PC-9 (cell line): ENCODE measurements around the gene STUM. TPM values are rescaled to one million over a fixed set of nuclear protein-coding genes. Genes with fewer than 3 reads are reported as not detected.

ENCODE experiments used
- BruUV-seq: library from RNA; stranded (reverse); fragments of 400-500 nt; replicated peaks from 2 replicates; lab custom pipeline; 2021; lab: Mats Ljungman, UMichigan
- CTCF ChIA-PET: fragments of 300-600 bp; sonication (Branson Sonifier 250); formaldehyde crosslinking; loops from one replicate; lab custom pipeline; 2022; ENCODE audit warnings: antibody characterized with exemption; lab: Charles Lee
- POLR2A ChIA-PET: fragments of 300-600 bp; sonication (Branson Sonifier 250); formaldehyde crosslinking; loops from one replicate; lab custom pipeline; 2022; ENCODE audit warnings: antibody characterized with exemption; ENCODE audit not compliant: unreplicated experiment; lab: Charles Lee
- DNase-seq, 2 experiments: peaks; one replicate each; pipeline versions ENCODE4 v3.0.0 to v3.0.0-alpha.2; 2015 to 2022; ENCODE audit warnings: mixed read lengths in 1 of 2
- H2AFZ ChIP-seq: fragments of 200-600 bp; sonication (generic); 2 replicates; pipeline ENCODE4 v1.8.1; 2017; ENCODE audit warnings: antibody characterized with exemption
- H3F3A ChIP-seq: fragments of 200-600 bp; sonication (generic); 2 replicates; pipeline ENCODE4 v1.8.1; 2017; ENCODE audit warnings: antibody characterized with exemption, mild to moderate bottlenecking, low read depth; ENCODE audit not compliant: insufficient read depth
- H3K27ac ChIP-seq: fragments of 200-600 bp; sonication (generic); 2 replicates; pipeline ENCODE4 v1.6.1; 2016; ENCODE audit warnings: mixed run types
- H3K27me3 ChIP-seq: fragments of 200-600 bp; sonication (generic); 2 replicates; pipeline ENCODE4 v1.6.1; 2016; ENCODE audit warnings: low read depth, mixed run types; ENCODE audit not compliant: insufficient read depth
- H3K36me3 ChIP-seq: fragments of 200-600 bp; sonication (generic); 2 replicates; pipeline ENCODE4 v1.6.1; 2016; ENCODE audit warnings: low read depth, mixed run types
- H3K4me1 ChIP-seq: fragments of 200-600 bp; sonication (generic); replicated peaks from 2 replicates; pipeline ENCODE4 v1.6.1; 2016; ENCODE audit warnings: mixed run types; ENCODE audit not compliant: insufficient read depth
- H3K4me2 ChIP-seq: fragments of 200-600 bp; sonication (generic); 2 replicates; pipeline ENCODE4 v1.6.1; 2017; ENCODE audit warnings: mixed run types
- H3K4me3 ChIP-seq: fragments of 200-600 bp; sonication (generic); 2 replicates; pipeline ENCODE4 v1.6.1; 2016; ENCODE audit warnings: mixed run types
- H3K79me2 ChIP-seq: fragments of 200-600 bp; sonication (generic); 2 replicates; pipeline ENCODE4 v1.6.1; 2017; ENCODE audit warnings: low read depth, mixed run types
- H3K9me2 ChIP-seq: fragments of 200-600 bp; sonication (generic); 2 replicates; pipeline ENCODE4 v1.8.1; 2017; ENCODE audit warnings: mild to moderate bottlenecking; ENCODE audit not compliant: insufficient read depth
- H3K9me3 ChIP-seq: fragments of 200-600 bp; sonication (generic); 2 replicates; pipeline ENCODE4 v1.8.1; 2016; ENCODE audit warnings: low read depth; ENCODE audit not compliant: insufficient read depth
- H4K20me1 ChIP-seq: fragments of 200-600 bp; sonication (generic); 2 replicates; pipeline ENCODE4 v1.8.1; 2017; ENCODE audit not compliant: insufficient read depth
- EZH2 ChIP-seq: fragments of 200-600 bp; sonication (generic); IDR thresholded peaks from 2 replicates; pipeline ENCODE4 v1.8.0; 2017; ENCODE audit warnings: antibody characterized with exemption, low read depth
- intact Hi-C: fragments of 100-400 bp; cut with micrococcal nuclease; formaldehyde crosslinking; loops from one replicate; pipeline ENCODE4 v1.10.0; 2022; ENCODE audit not compliant: unreplicated experiment
- total RNA-seq: library from RNA; stranded (reverse); gene quantifications from 2 replicates; pipeline ENCODE4 v1.2.3, GENCODE V29; 2021
- TF ChIP-seq, protein P1 (sequence below): fragments of 200-600 bp; sonication (generic); conservative IDR thresholded peaks from 2 replicates; pipeline ENCODE4 v1.6.1; 2017; ENCODE audit warnings: mixed run types, antibody characterized with exemption, mild to moderate bottlenecking, moderate library complexity

STUM gene
- total RNA-seq, 1 experiment from 2014 or later = not detected

DNA sequence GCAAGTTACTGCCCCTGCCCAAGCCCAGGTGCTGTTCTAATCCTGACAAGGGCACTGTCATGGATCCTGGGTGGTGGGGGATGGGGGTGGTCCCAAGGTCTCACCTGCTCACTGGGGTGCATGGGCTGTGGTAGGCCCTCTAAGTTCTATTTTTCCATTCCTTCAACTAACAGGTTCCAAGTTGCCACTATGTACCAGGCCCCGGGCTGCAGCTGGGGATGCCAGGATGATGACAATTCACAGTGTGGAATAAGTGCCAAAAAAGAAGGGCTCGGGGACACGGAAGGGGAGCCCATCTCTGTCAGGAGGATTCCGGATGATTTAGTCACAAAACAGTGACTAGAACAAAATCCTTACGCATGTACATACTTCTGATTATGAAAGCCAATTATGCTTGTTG lies 76.0 kb downstream of the STUM start:
- intact Hi-C loops = loop anchor here (10.0 kb wide), 2 partner anchors 200 to 360 kb away; no protein-coding TSS in a partner anchor

GRCh38 chr1:226625326-226625725 lies 76.8 kb downstream of the STUM start:
- no peak for TF ChIP-seq EZH2
- TF ChIP-seq, protein P1, sequence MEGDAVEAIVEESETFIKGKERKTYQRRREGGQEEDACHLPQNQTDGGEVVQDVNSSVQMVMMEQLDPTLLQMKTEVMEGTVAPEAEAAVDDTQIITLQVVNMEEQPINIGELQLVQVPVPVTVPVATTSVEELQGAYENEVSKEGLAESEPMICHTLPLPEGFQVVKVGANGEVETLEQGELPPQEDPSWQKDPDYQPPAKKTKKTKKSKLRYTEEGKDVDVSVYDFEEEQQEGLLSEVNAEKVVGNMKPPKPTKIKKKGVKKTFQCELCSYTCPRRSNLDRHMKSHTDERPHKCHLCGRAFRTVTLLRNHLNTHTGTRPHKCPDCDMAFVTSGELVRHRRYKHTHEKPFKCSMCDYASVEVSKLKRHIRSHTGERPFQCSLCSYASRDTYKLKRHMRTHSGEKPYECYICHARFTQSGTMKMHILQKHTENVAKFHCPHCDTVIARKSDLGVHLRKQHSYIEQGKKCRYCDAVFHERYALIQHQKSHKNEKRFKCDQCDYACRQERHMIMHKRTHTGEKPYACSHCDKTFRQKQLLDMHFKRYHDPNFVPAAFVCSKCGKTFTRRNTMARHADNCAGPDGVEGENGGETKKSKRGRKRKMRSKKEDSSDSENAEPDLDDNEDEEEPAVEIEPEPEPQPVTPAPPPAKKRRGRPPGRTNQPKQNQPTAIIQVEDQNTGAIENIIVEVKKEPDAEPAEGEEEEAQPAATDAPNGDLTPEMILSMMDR = no peak
- H3K4me3 ChIP-seq = no peak overlapping the region
- no peaks in the 10 kb centered on the region for H3K9me2 ChIP-seq
- no peaks in the 10 kb centered on the region for H4K20me1 ChIP-seq
- peak overlapping the region; percentile 56 for H3K27ac ChIP-seq
- no peak for DNase-seq
- H3F3A ChIP-seq = peaks cover 15% of the 10 kb centered on the region; the same call in 1 of the 2 replicates
- H3K4me1 ChIP-seq = peaks cover 10% of the 10 kb centered on the region; the same call in 1 of the 2 replicates
- no peaks in the 10 kb centered on the region for H3K36me3 ChIP-seq
- H3K9me3 ChIP-seq = no peaks in the 10 kb centered on the region
- intact Hi-C loops = loop anchor here (5.0 to 10.0 kb wide), 3 partner anchors 78 to 359 kb away; partner anchors contain the start of gene STUM
- BruUV-seq = no TSS peak
- ChIA-PET CTCF (no interaction called here), POLR2A (no interaction called here)
- no peaks in the 10 kb centered on the region for H3K79me2 ChIP-seq
- no peak overlapping the region for H3K4me2 ChIP-seq
- no peaks in the 10 kb centered on the region for H3K27me3 ChIP-seq
- no peak overlapping the region for H2AFZ ChIP-seq

More for the DNA sequence above, 76.0 kb downstream of the STUM start:
- H3K27ac ChIP-seq = peak overlapping the region; percentile 37; the same call in 1 of the 2 replicates
- H3K9me3 ChIP-seq = no peaks in the 10 kb centered on the region
- H3K4me2 ChIP-seq = 0 out of 2 replicates have a peak overlapping the region, but pooled peaks have one; percentile 27
- no peak overlapping the region for H3K4me3 ChIP-seq
- no peaks in the 10 kb centered on the region for H3K79me2 ChIP-seq
- H4K20me1 ChIP-seq = no peaks in the 10 kb centered on the region
- DNase-seq = peak; percentile 46 to 93
- peaks cover 15% of the 10 kb centered on the region; the same call in 1 of the 2 replicates for H3F3A ChIP-seq
- no TSS peak for BruUV-seq
- H3K4me1 ChIP-seq = peaks cover 10% of the 10 kb centered on the region; the same call in 1 of the 2 replicates
- ChIA-PET POLR2A (interaction anchor here (0.6 kb wide), 1 partner anchor 115 kb away, joined by 12 read pairs; the partner anchor contains the start of gene ITPKB), CTCF (interaction anchor here (0.6 to 0.7 kb wide), 3 partner anchors 9 to 768 kb away, joined by 5 to 12 read pairs (median 11); no protein-coding TSS in a partner anchor)
- H3K36me3 ChIP-seq = no peaks in the 10 kb centered on the region
- H2AFZ ChIP-seq = no peak overlapping the region
- TF ChIP-seq, protein P1 = no peak
- no peak for TF ChIP-seq EZH2
- no peaks in the 10 kb centered on the region for H3K27me3 ChIP-seq
- no peaks in the 10 kb centered on the region for H3K9me2 ChIP-seq

- H3K4me1 ChIP-seq = peaks cover 10% of the 10 kb centered on the region; the same call in 1 of the 2 replicates
- no peak overlapping the region for H2AFZ ChIP-seq
- no peaks in the 10 kb centered on the region for H3K9me3 ChIP-seq
- no peaks in the 10 kb centered on the region for H3K9me2 ChIP-seq
- no peak for TF ChIP-seq EZH2
- TF ChIP-seq, protein P1 = no peak
- CTCF ChIA-PET = interaction anchor here (0.6 to 1.1 kb wide), 7 partner anchors 12 to 1118 kb away, joined by 3 to 8 read pairs (median 4); no protein-coding TSS in a partner anchor
- POLR2A ChIA-PET = interaction anchor here (0.6 kb wide), 1 partner anchor 37 kb away, joined by 3 read pairs; no protein-coding TSS in a partner anchor
- H3F3A ChIP-seq = peaks cover 15% of the 10 kb centered on the region; the same call in 1 of the 2 replicates
- H3K79me2 ChIP-seq = no peaks in the 10 kb centered on the region
- DNase-seq = no peak
- no peak overlapping the region for H3K27ac ChIP-seq
- H4K20me1 ChIP-seq = no peaks in the 10 kb centered on the region
- H3K4me3 ChIP-seq = no peak overlapping the region
- intact Hi-C loops = loop anchor here (2.0 to 10.0 kb wide), 5 partner anchors 79 to 811 kb away; partner anchors contain the start of gene STUM
- BruUV-seq = no TSS peak
- no peaks in the 10 kb centered on the region for H3K36me3 ChIP-seq
- H3K4me2 ChIP-seq = peak overlapping the region; percentile 24; the same call in 1 of the 2 replicates
- H3K27me3 ChIP-seq = no peaks in the 10 kb centered on the region
These were observed 77.4 kb downstream of the STUM start for GRCh38 chr1:226625832-226626576.
